Renal cortex interstitium (tissue), 11 donors: ENCODE measurements around the gene CCDC186. TPM values are rescaled to one million over a fixed set of nuclear protein-coding genes. Genes with fewer than 3 reads are reported as not detected.

Experiments
- DNase-seq, 11 donors: peaks; one replicate each; pipeline ENCODE4 v3.0.0-alpha.2; 2013; ENCODE audit warnings: low read depth in 9 of 11, low spot score in 4 of 11; ENCODE audit errors: extremely low read depth in 1 of 11
- polyA plus RNA-seq, 3 donors: library from polyadenylated mRNA; unstranded; fragments of 120-200 nt; gene quantifications; one replicate each; pipeline ENCODE4 v1.2.1, GENCODE V29; 2013; ENCODE audit not compliant: insufficient read length in 3 of 3

CCDC186 gene
- polyA plus RNA-seq, 3 donors: 21.9 to 30.8 (median 25.2) TPM

- DNase-seq: no peak
These were observed 92.0 kb downstream of the CCDC186 start for GRCh38 chr10:114081911-114082583.

GRCh38 chr10:114079421-114079820, 94.6 kb downstream of the CCDC186 start:
- no peak for DNase-seq

GRCh38 chr10:114078346-114078745, 95.7 kb downstream of the CCDC186 start:
- no peak for DNase-seq

- no peak for DNase-seq
These were observed 96.2 kb downstream of the CCDC186 start for GRCh38 chr10:114077815-114078219.

DNA sequence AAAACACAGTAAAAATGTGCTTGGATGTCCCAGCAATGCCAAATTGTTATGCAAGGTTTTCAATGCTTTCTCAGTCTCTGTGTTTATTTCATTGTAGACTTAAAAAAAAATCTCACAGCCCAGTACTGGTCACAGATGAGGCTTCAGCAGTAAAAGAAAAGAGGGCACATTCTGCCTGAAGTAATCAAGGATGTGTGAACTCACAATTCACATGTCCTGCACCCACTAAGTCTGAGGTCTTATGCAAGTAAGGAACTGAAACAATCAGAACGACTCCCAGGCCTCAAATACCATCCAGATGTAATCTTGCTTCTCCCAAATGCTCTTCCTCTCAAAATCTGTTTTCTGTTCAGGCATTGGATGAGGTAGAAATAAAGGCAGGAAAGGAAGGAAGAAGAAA, 96.7 kb downstream of the CCDC186 start:
- no peak for DNase-seq

DNA sequence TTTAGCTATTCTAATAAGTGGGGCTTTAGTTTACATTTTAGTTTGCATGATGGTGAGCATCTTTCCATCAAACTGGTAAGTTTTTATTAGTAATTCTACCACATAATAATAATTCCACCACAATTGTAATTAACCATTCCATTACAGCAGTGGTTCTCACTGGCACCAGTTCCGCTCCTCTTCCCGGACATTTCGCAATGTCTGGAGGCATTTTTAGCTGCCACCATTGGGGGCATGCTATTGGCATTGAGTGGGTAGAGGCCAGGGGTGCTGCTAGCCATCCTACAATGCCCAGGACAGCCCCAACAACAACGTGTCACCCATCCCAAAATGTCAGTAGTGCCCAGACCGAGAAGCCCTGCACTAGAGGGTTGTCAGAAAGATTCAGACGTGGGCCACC, 98.9 kb downstream of the CCDC186 start:
- no peak for DNase-seq

DNA sequence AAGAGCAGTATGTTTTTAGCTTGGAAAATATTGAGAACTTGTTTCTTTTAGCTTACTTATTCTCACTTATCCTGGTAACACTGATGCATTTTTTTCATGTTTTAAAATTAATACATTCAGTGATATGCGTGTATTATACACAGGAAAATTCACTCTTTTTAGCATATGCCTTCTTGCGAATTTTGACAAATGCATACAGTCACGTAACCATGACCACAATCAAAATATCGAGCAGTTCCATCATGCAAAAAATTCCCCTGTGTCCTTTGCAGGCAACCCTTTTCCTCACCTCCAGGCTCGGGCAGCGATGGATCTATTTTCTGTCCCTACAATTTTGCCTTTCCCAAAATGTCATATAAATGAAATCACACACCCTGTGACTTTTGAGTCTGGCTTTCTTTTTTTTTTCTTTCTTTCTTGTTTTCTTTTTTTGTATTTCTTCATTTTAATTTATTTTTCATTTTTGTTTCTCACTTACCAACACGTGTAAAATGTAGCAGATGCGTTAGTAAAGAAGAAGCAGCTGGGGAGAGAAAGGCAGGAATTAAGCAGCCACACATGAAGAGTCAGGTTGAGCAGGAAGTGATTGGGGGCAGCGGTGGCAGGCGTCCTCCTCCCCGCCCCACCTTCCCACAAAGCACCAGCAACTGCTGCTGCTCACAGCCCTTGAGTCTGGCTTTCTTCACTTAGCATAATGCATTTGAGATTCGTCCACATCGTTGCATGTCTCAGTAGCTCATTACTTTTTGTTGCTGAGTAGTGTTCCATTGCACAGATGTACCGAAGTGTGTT, 100.4 kb downstream of the CCDC186 start:
- DNase-seq: no peak

DNA sequence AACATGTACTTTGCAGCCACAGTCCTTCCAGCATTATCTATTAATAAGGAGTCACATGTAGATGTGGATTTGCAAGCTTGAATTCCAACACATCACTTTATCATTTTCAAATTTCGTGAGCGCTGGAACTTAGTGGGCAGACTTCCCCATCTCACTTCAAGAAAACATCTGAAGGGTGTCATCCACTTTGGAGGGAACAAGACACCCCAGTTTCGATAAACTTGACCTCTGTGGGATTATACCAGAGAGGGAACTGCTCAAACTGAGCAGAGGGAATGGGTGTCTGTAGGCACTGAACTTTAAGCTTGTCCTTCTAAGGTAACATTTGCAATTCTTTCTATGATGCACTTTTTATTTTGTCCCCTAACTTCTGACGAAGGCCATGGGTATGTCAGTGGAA, 102.8 kb downstream of the CCDC186 start:
- no peak for DNase-seq

Other genes with a start within 250 kb of the CCDC186 start
- gene ADRB1, start 130.3 kb downstream of the CCDC186 start, polyA plus RNA-seq: under 1 TPM in 1 of 3 donors, not detected in 2; 0.08 TPM
- gene TDRD1, start 5.2 kb upstream of the CCDC186 start, polyA plus RNA-seq: under 1 TPM in 2 of 3 donors, not detected in 1; 0.03 to 0.06 TPM
- gene VWA2, start 65.1 kb upstream of the CCDC186 start, polyA plus RNA-seq: 1 to 10 TPM; 1.6 to 2.3 (median 2.3) TPM
- gene AFAP1L2, start 230.3 kb upstream of the CCDC186 start, polyA plus RNA-seq: 10 to 100 TPM; 33.0 to 41.6 (median 36.6) TPM